Nephron progenitor cell (in vitro differentiated cells): Measurements from ENCODE around the gene CDPF1.

Experiments
- DNase-seq: peaks from one replicate; pipeline ENCODE4 v3.0.0; 2021
- H3K27ac Mint-ChIP-seq: 2 replicates; pipeline ENCODE4 v1.8.0; 2021; ENCODE audit warnings: mild to moderate bottlenecking, moderate library complexity, mixed read lengths
- H3K27me3 Mint-ChIP-seq: 2 replicates; pipeline ENCODE4 v1.8.0; 2021; ENCODE audit warnings: mild to moderate bottlenecking, low read depth, mixed read lengths; ENCODE audit not compliant: poor library complexity
- H3K36me3 Mint-ChIP-seq: 2 replicates; pipeline ENCODE4 v1.8.0; 2021; ENCODE audit warnings: low read depth, mixed read lengths
- H3K4me1 Mint-ChIP-seq: 2 replicates; pipeline ENCODE4 v1.8.0; 2021; ENCODE audit warnings: mixed read lengths
- H3K4me3 Mint-ChIP-seq: 2 replicates; pipeline ENCODE4 v1.8.0; 2021; ENCODE audit warnings: mild to moderate bottlenecking, moderate library complexity, mixed read lengths
- H3K9me3 Mint-ChIP-seq: 2 replicates; pipeline ENCODE4 v1.8.0; 2021; ENCODE audit warnings: mild to moderate bottlenecking, moderate library complexity, mixed read lengths
- CTCF ChIP-seq: fragments of 200-600 bp; sonication (generic); IDR thresholded peaks from 2 replicates; pipeline ENCODE4 v1.5.0; 2021; ENCODE audit warnings: antibody characterized with exemption

The CDPF1 gene

GRCh38 chr22:46262449-46263215 lies 12.5 kb upstream of the CDPF1 start:
- Mint-ChIP-seq H3K4me3 (no peak overlapping the region), H3K9me3 (peaks cover 91% of the 10 kb centered on the region), H3K27ac (no peak overlapping the region), H3K27me3 (peaks cover 98% of the 10 kb centered on the region), H3K4me1 (peaks cover 6% of the 10 kb centered on the region), H3K36me3 (peaks cover 44% of the 10 kb centered on the region)
- DNase-seq = peak; percentile 50
- TF ChIP-seq CTCF = peak; percentile 9

DNA sequence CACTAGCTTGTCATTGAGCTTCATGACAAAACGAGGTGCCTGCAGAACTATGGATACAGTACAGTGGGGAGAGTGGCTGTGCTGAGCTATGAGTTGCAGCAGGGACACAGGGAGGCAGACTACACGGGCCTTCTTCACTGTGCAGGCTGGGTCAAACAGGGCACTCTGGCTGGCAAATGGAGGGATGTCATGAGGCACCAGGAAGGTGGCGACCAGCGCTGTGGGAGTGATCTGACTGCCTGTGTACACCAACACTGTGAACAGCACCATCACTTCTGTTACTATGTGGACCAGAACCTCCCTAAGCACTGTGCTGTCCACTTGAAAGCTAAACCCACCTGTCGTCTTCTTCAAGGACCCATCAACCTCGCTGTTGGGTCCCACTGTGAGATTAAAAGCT lies 9.9 kb upstream of the CDPF1 start:
- Mint-ChIP-seq H3K36me3 (peaks cover 45% of the 10 kb centered on the region), H3K9me3 (peaks cover 89% of the 10 kb centered on the region), H3K4me1 (no peaks in the 10 kb centered on the region), H3K4me3 (no peak overlapping the region), H3K27ac (no peak overlapping the region), H3K27me3 (peaks cover 94% of the 10 kb centered on the region)
- DNase-seq = no peak
- TF ChIP-seq CTCF = no peak

- H3K27me3 Mint-ChIP-seq = peaks cover 88% of the 10 kb centered on the region
- TF ChIP-seq CTCF = no peak
- H3K4me1 Mint-ChIP-seq = no peaks in the 10 kb centered on the region
- peaks cover 44% of the 10 kb centered on the region for H3K36me3 Mint-ChIP-seq
- peaks cover 86% of the 10 kb centered on the region for H3K9me3 Mint-ChIP-seq
- H3K27ac Mint-ChIP-seq = no peak overlapping the region
- H3K4me3 Mint-ChIP-seq = no peak overlapping the region
- no peak for DNase-seq
Measured at GRCh38 chr22:46259374-46259773, 9.3 kb upstream of the CDPF1 start.

DNA sequence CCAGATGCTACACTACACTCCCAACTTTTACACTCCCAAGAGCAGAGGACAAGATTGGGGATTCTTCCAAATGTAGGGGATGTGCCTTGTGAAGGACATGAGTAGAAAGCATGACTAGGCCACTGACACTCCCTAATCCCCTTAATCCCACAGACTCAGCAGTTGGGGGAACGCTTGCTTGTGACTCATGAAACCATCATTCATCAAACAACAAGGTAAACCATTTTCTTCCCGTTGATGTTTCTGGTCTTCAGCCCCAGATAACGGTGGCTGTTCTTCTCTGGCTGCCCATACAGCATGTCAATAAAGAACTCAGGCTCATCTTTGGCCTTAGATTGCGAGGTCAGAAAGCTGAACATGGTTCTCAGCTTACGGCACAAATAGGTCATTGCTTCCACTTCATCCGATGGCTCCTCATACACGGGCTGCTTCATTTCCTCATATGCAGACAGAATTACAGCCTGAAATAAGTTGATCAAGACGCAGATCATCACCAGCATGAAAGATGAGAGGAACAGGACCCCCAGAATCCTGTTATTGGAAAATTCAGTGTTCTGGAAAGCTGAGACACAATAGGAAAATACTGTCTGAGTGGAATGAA lies 6.4 kb upstream of the CDPF1 start:
- peaks cover 4% of the 10 kb centered on the region for H3K4me1 Mint-ChIP-seq
- TF ChIP-seq CTCF = no peak
- H3K4me3 Mint-ChIP-seq = no peak overlapping the region
- DNase-seq = no peak
- peaks cover 73% of the 10 kb centered on the region for H3K9me3 Mint-ChIP-seq
- H3K36me3 Mint-ChIP-seq = peaks cover 35% of the 10 kb centered on the region
- peaks cover 64% of the 10 kb centered on the region for H3K27me3 Mint-ChIP-seq
- no peak overlapping the region for H3K27ac Mint-ChIP-seq

DNA sequence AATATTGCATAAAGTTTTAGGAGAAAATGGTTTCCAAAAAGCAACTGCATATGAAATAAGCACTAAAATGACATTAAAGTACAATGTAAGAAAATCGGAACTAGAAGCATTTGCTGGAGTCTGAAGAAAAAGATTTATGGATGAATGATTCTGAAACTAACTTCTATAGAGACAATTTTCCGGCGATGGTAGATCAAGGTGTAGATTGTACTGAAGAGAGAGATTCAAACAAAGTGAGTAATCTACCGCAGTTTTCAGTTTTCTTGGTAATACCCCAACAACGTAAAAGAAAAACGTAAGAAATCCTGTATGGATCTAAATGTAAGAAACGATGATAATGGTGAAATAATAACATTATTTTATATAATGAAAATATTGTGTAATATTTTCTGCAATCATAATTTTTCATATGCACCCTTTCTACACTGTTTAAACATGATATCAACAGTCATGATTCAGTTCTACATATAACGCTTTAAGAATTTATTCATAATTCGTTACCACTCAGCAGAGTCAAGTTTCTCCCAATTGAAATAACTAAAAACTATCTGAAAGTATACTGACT lies 1.8 kb upstream of the CDPF1 start:
- H3K4me3 Mint-ChIP-seq = peak overlapping the region; percentile 75
- no peak for TF ChIP-seq CTCF

More for the DNA sequence above, 1.8 kb upstream of the CDPF1 start:
- Mint-ChIP-seq H3K9me3 (peaks cover 33% of the 10 kb centered on the region), H3K27ac (no peak overlapping the region), H3K4me1 (peaks cover 22% of the 10 kb centered on the region), H3K27me3 (peaks cover 19% of the 10 kb centered on the region), H3K36me3 (peaks cover 23% of the 10 kb centered on the region)
- DNase-seq = no peak
